Mesendoderm (in vitro differentiated cells): ENCODE results near the gene GIMAP5.

ENCODE experiments used
- DNase-seq: peaks from one replicate; pipeline ENCODE4 v3.0.0; 2013
- H2AK5ac ChIP-seq: 2 replicates; pipeline ENCODE4 v1.6.1; 2013; ENCODE audit warnings: low read length, inconsistent platforms
- H2BK120ac ChIP-seq: 2 replicates; pipeline ENCODE4 v1.6.1; 2013; ENCODE audit warnings: low read depth, mild to moderate bottlenecking, low read length, moderate library complexity, mixed read lengths
- H2BK15ac ChIP-seq: replicated peaks from 2 replicates; pipeline ENCODE4 v1.6.1; 2013; ENCODE audit warnings: low read depth, mild to moderate bottlenecking, moderate library complexity
- H2BK5ac ChIP-seq: 2 replicates; pipeline ENCODE4 v1.6.1; 2013; ENCODE audit warnings: low read length, inconsistent platforms
- H3K18ac ChIP-seq: 2 replicates; pipeline ENCODE4 v1.6.1; 2013; ENCODE audit warnings: mild to moderate bottlenecking, low read length, mixed read lengths
- H3K23ac ChIP-seq: one replicate; pipeline ENCODE4 v1.6.1; 2013; ENCODE audit warnings: low read length
- H3K27ac ChIP-seq: 2 replicates; pipeline ENCODE4 v1.5.1; 2013; ENCODE audit warnings: low read depth, mild to moderate bottlenecking, inconsistent platforms, low read length, moderate library complexity
- H3K27me3 ChIP-seq: 2 replicates; pipeline ENCODE4 v1.6.1; 2013; ENCODE audit warnings: low read length, control low read depth, mild to moderate bottlenecking, inconsistent platforms; ENCODE audit not compliant: insufficient read depth, poor library complexity
- H3K36me3 ChIP-seq: 2 replicates; pipeline ENCODE4 v1.6.1; 2013; ENCODE audit warnings: low read length, inconsistent platforms; ENCODE audit not compliant: control insufficient read depth, insufficient read depth
- H3K4ac ChIP-seq: one replicate; pipeline ENCODE4 v1.6.1; 2013; ENCODE audit warnings: low read depth, mild to moderate bottlenecking, low read length, moderate library complexity
- H3K4me1 ChIP-seq: 2 replicates; pipeline ENCODE4 v1.6.1; 2013; ENCODE audit warnings: low read depth, low read length, inconsistent platforms; ENCODE audit not compliant: control insufficient read depth
- H3K4me2 ChIP-seq: 2 replicates; pipeline ENCODE4 v1.6.1; 2013; ENCODE audit warnings: low read length
- H3K4me3 ChIP-seq: 2 replicates; pipeline ENCODE4 v1.5.1; 2013; ENCODE audit warnings: mild to moderate bottlenecking, low read length
- H3K56ac ChIP-seq: one replicate; pipeline ENCODE4 v1.6.1; 2013; ENCODE audit warnings: low read length
- H3K79me1 ChIP-seq: 2 replicates; pipeline ENCODE4 v1.6.1; 2013; ENCODE audit warnings: low read length, inconsistent platforms
- H3K79me2 ChIP-seq: 2 replicates; pipeline ENCODE4 v1.6.1; 2013; ENCODE audit warnings: mild to moderate bottlenecking, low read length; ENCODE audit not compliant: control insufficient read depth, insufficient read depth
- H3K9ac ChIP-seq: 2 replicates; pipeline ENCODE4 v1.6.1; 2013; ENCODE audit warnings: low read length, inconsistent platforms
- H4K5ac ChIP-seq: one replicate; pipeline ENCODE4 v1.6.1; 2013; ENCODE audit warnings: low read length
- H4K8ac ChIP-seq: one replicate; pipeline ENCODE4 v1.6.1; 2013; ENCODE audit warnings: low read depth, mild to moderate bottlenecking, control low read depth, low read length, moderate library complexity
- WGBS: extraction: QIAGEN DNeasy Blood & Tissue Kit; methylation state at CpG from one replicate; pipeline ENCODE4 v1.1.7; 2013; ENCODE audit warnings: low lambda C conversion rate, missing lambda C conversion rate; ENCODE audit not compliant: insufficient coverage; ENCODE audit errors: extremely low coverage; 5-methylcytosine and 5-hydroxymethylcytosine counted together

The GIMAP5 gene

DNA sequence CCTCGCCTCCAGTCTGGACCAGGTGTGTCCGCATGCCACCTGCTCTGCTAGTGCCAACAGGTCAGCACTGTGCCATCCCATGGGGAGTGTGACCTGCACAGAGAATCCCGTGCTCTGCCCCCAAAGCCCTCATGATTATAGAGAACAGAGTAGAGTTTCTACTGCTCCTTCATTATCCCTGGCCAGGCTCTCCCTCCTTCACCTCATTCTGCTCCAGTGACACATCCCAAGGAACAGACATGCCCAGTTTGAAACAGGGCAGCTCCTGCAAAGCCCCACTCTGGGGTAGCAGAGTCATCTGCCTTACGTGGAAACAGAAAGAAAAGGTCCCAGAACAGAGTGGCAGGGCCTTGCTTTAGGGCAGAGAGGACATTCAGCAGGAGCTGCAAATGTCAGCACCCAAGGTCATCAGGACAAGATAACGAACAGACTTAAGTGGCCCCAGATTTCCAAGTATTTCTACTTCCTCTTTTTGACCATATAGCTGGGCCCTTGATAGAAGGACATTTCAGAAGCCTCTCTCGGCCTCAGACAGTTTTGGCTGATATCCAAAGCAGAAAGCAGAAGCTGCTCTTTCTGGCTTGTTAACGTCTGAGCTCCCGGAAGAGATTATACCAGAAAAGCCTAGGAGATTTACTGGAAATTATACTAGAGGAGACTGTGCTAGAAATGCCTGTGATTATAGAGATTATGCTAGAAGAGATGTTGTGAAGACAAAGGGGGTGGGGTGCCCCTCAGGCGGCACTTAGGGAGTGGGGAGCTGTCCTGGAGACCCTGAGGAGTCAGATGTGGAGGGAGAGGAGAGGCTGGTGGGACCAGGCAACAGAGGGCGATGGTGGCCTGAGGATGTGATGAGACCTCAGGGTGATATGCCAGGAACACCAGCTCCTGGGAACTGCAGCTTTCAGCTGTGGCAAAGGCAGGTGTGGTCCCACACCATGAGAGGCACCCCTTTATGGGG, 50.4 kb downstream of the GIMAP5 start:
- no peak for DNase-seq
- no peaks in the 10 kb centered on the region for H3K4me1 ChIP-seq
- H3K27me3 ChIP-seq = no peaks in the 10 kb centered on the region
- H3K18ac ChIP-seq = no peak overlapping the region
- no peak overlapping the region for H3K9ac ChIP-seq
- no peak overlapping the region for H2AK5ac ChIP-seq
- no peak overlapping the region for H3K23ac ChIP-seq
- H3K4me3 ChIP-seq = no peak overlapping the region
- H3K56ac ChIP-seq = no peak overlapping the region
- H4K5ac ChIP-seq = no peak overlapping the region
- H2BK5ac ChIP-seq = no peak overlapping the region
- no peak overlapping the region for H3K27ac ChIP-seq
- no peak overlapping the region for H3K4me2 ChIP-seq
- no peak overlapping the region for H2BK15ac ChIP-seq
- no CpG with 5 or more reads among the region's 10 CpGs for WGBS
- H3K79me2 ChIP-seq = no peaks in the 10 kb centered on the region
- H3K36me3 ChIP-seq = no peaks in the 10 kb centered on the region
- H3K4ac ChIP-seq = no peak overlapping the region
- no peak overlapping the region for H2BK120ac ChIP-seq
- H4K8ac ChIP-seq = no peak overlapping the region
- H3K79me1 ChIP-seq = no peaks in the 10 kb centered on the region

GRCh38 chr7:150788474-150789269, 51.5 kb downstream of the GIMAP5 start:
- H3K36me3 ChIP-seq = no peaks in the 10 kb centered on the region
- no peak overlapping the region for H3K4me3 ChIP-seq
- no peak overlapping the region for H3K56ac ChIP-seq
- H3K4ac ChIP-seq = no peak overlapping the region
- no peak for DNase-seq
- H3K23ac ChIP-seq = no peak overlapping the region
- WGBS = no CpG with 5 or more reads among the region's 9 CpGs
- H3K4me2 ChIP-seq = no peak overlapping the region
- H3K27ac ChIP-seq = no peak overlapping the region
- no peak overlapping the region for H2BK120ac ChIP-seq
- H2BK5ac ChIP-seq = no peak overlapping the region
- no peaks in the 10 kb centered on the region for H3K27me3 ChIP-seq
- H3K79me2 ChIP-seq = no peaks in the 10 kb centered on the region
- H3K9ac ChIP-seq = no peak overlapping the region
- H3K4me1 ChIP-seq = no peaks in the 10 kb centered on the region
- H2AK5ac ChIP-seq = no peak overlapping the region
- no peak overlapping the region for H4K5ac ChIP-seq
- H3K18ac ChIP-seq = no peak overlapping the region
- no peaks in the 10 kb centered on the region for H3K79me1 ChIP-seq
- no peak overlapping the region for H4K8ac ChIP-seq
- H2BK15ac ChIP-seq = no peak overlapping the region

GRCh38 chr7:150790416-150791075, 53.3 kb downstream of the GIMAP5 start:
- Histone ChIP-seq H3K27me3 (no peaks in the 10 kb centered on the region), H4K5ac (no peak overlapping the region), H3K9ac (no peak overlapping the region), H3K4me3 (no peak overlapping the region), H3K4me2 (no peak overlapping the region), H4K8ac (no peak overlapping the region), H3K23ac (no peak overlapping the region), H3K27ac (no peak overlapping the region), H3K4me1 (no peaks in the 10 kb centered on the region), H3K79me2 (no peaks in the 10 kb centered on the region), H2BK5ac (no peak overlapping the region), H3K79me1 (no peaks in the 10 kb centered on the region), H2AK5ac (no peak overlapping the region), H3K18ac (no peak overlapping the region), H2BK120ac (no peak overlapping the region), H3K56ac (no peak overlapping the region), H3K4ac (no peak overlapping the region), H2BK15ac (no peak overlapping the region), H3K36me3 (no peaks in the 10 kb centered on the region)
- no peak for DNase-seq
- WGBS = no CpG with 5 or more reads among the region's 9 CpGs

DNA sequence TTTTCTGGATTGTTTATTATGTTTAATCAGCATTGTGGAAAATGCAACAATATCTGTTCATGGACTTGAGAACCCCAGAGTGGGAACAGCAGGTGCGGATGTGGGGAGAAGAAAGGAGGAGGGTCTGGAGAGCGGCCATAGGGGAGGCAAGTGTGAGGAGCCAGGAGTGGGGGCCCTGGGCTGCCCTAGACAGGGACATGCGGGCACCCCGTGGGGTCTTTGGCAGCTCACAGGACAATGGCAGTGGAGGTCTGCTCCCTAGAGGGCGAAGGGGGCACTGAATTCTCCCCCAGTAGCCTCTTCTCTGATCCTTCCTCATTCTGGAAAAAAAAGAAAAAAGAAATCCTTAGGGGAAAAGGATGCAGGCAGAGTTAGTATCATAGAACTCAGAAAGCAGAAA, 54.1 kb downstream of the GIMAP5 start:
- Histone ChIP-seq H3K56ac (no peak overlapping the region), H3K9ac (no peak overlapping the region), H3K36me3 (no peaks in the 10 kb centered on the region), H2AK5ac (no peak overlapping the region), H3K27ac (no peak overlapping the region), H4K5ac (no peak overlapping the region), H3K4me1 (no peaks in the 10 kb centered on the region), H3K4me2 (no peak overlapping the region), H3K18ac (no peak overlapping the region), H2BK120ac (no peak overlapping the region), H3K79me1 (no peaks in the 10 kb centered on the region), H4K8ac (no peak overlapping the region), H3K27me3 (no peaks in the 10 kb centered on the region), H3K23ac (no peak overlapping the region), H3K79me2 (no peaks in the 10 kb centered on the region), H2BK5ac (no peak overlapping the region), H3K4ac (no peak overlapping the region), H3K4me3 (no peak overlapping the region), H2BK15ac (no peak overlapping the region)
- no CpG with 5 or more reads among the region's 5 CpGs for WGBS
- no peak for DNase-seq

DNA sequence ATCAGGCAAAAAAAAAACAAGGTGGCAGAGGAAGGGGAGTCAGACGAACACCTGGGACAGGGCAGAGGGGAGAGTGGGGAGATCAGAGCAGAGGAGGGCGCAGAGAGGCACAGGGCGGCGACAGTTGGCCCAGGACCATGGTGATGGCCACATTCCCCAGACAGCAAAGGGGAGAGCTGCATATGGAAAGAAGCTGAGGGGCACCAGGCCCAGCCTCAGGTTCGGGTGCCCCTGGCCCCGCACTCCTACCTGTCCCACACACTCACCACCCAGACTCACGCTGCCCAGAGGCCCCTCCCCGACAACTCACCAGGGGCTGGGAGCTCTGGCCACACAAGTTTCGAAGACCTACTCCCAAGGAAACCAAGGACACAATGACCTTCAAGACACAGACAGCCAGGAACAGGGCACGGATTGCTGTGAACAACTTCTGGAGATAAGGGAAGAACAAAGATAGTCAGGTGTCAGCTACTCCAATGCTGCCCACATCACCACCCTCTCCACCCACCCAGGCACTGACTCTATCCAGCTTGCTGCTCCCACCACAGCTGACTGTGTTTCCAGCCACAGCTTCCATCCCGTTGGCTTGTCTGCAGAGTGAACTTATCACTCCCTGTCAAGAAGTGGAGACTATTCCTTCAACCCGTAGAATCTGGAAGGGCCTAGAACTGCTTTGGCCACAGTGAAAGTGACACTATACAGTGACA, 54.7 kb downstream of the GIMAP5 start:
- Histone ChIP-seq H3K23ac (no peak overlapping the region), H3K4me3 (no peak overlapping the region), H3K27me3 (no peaks in the 10 kb centered on the region), H4K5ac (no peak overlapping the region), H3K18ac (no peak overlapping the region), H4K8ac (no peak overlapping the region), H3K9ac (no peak overlapping the region), H3K79me2 (no peaks in the 10 kb centered on the region), H3K27ac (no peak overlapping the region), H3K79me1 (no peaks in the 10 kb centered on the region), H2BK5ac (no peak overlapping the region), H3K4me2 (no peak overlapping the region), H2BK120ac (no peak overlapping the region), H2BK15ac (no peak overlapping the region), H3K36me3 (no peaks in the 10 kb centered on the region), H2AK5ac (no peak overlapping the region), H3K4me1 (no peaks in the 10 kb centered on the region), H3K56ac (no peak overlapping the region), H3K4ac (no peak overlapping the region)
- WGBS = no CpG with 5 or more reads among the region's 12 CpGs
- DNase-seq = no peak
